ENCODE data around the gene TRPC4AP.

- TF ChIP-seq SUZ12 (IDR thresholded peaks at IDR 0.05; ENCODE audit: extremely low read depth, insufficient read depth, insufficient read length) = no peak
- TF ChIP-seq YY1 (IDR thresholded peaks at IDR 0.05; ENCODE audit: insufficient read depth, insufficient read length) = no peak
Measured at GRCh38 chr20:35120012-35120701, 27.6 kb upstream of the TRPC4AP start.

Measured in NT2/D1 (cell line).